Fibroblast of mammary gland (primary cell): Measurements from ENCODE around the gene ETHE1.

Experiments used
- DNase-seq: peaks from one replicate; pipeline ENCODE4 v3.0.0-alpha.2; 2010; ENCODE audit warnings: low read depth
- H3K4me3 ChIP-seq: 2 replicates; pipeline ENCODE4 v1.5.1; 2011; ENCODE audit warnings: low read depth, mild to moderate bottlenecking, low read length, moderate library complexity; ENCODE audit not compliant: control insufficient read depth
- CTCF ChIP-seq: conservative IDR thresholded peaks from 2 replicates; pipeline ENCODE4 v1.5.1; 2011; ENCODE audit warnings: low read depth, low read length, inconsistent platforms; ENCODE audit not compliant: control insufficient read depth, insufficient read depth

The ETHE1 gene

GRCh38 chr19:43506629-43507028 is 20.4 kb downstream of the ETHE1 start:
- no peak overlapping the region for H3K4me3 ChIP-seq
- TF ChIP-seq CTCF: no peak
- no peak for DNase-seq

GRCh38 chr19:43505941-43506340 is 21.1 kb downstream of the ETHE1 start:
- no peak for TF ChIP-seq CTCF
- no peak for DNase-seq
- H3K4me3 ChIP-seq: no peak overlapping the region

- no peak for DNase-seq
- no peak for TF ChIP-seq CTCF
- H3K4me3 ChIP-seq: no peak overlapping the region
These were observed 21.9 kb downstream of the ETHE1 start for GRCh38 chr19:43505186-43505456.

- no peak for TF ChIP-seq CTCF
- DNase-seq: no peak
- H3K4me3 ChIP-seq: peak within 1 kb of the TSS; percentile 83
These were observed 22.4 kb downstream of the ETHE1 start, which contains the start of gene PHLDB3 for GRCh38 chr19:43504426-43505185. PHLDB3 (minus strand) TSS chr19:43504746; CDS start chr19:43504118, 628 bp downstream.

GRCh38 chr19:43503501-43504425 is 23.2 kb downstream of the ETHE1 start:
- peak overlapping the region; percentile 83 for H3K4me3 ChIP-seq
- DNase-seq: peak; percentile 83

More at GRCh38 chr19:43503501-43504425, 23.2 kb downstream of the ETHE1 start:
- no peak for TF ChIP-seq CTCF
